ENCODE data around the gene PES1. TPM values are rescaled to one million over a fixed set of nuclear protein-coding genes. Genes with fewer than 3 reads are reported as not detected.
"Not testable (repeated sequence)": the region's sequence is repeated elsewhere in the genome, so short reads cannot be mapped to it uniquely, and the experiment has no call there.

PES1 gene
- total and polyA plus RNA-seq, 3 donors from 2014 or later = 80.3 to 99.4 (median 96.5) TPM

DNA sequence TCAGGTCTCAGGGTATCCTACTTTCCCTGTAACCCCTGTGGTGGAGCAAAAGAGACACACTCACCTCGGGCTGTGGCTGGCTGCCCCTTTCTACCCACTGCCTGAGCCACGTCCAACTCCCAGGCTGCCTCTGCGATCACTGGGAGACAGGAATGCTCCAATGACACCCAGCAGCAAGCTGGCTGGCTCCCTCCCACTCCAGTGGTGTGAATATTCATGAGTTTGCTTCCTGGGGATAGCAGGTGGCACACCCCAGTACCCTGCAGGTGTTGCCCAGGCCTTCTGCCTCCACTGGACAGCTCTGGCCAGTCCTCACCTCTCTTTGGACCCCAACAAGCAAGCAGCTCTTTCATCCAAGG lies 27.0 kb downstream of the PES1 start:
- 43 to 46% methylated on average over 3 of the region's 3 CpGs for WGBS, 2 donors
- H3K27ac ChIP-seq = no peak overlapping the region
- intact Hi-C loops (cut with DNase I; ENCODE audit: low total_unique reads) = no loop called here
- H3K9me3 ChIP-seq = no peaks in the 10 kb centered on the region
- no peaks in the 10 kb centered on the region for H3K27me3 ChIP-seq
- TF ChIP-seq POLR2A (IDR thresholded peaks at IDR 0.05) = no peak
- TF ChIP-seq, protein P1, sequence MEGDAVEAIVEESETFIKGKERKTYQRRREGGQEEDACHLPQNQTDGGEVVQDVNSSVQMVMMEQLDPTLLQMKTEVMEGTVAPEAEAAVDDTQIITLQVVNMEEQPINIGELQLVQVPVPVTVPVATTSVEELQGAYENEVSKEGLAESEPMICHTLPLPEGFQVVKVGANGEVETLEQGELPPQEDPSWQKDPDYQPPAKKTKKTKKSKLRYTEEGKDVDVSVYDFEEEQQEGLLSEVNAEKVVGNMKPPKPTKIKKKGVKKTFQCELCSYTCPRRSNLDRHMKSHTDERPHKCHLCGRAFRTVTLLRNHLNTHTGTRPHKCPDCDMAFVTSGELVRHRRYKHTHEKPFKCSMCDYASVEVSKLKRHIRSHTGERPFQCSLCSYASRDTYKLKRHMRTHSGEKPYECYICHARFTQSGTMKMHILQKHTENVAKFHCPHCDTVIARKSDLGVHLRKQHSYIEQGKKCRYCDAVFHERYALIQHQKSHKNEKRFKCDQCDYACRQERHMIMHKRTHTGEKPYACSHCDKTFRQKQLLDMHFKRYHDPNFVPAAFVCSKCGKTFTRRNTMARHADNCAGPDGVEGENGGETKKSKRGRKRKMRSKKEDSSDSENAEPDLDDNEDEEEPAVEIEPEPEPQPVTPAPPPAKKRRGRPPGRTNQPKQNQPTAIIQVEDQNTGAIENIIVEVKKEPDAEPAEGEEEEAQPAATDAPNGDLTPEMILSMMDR (IDR thresholded peaks at IDR 0.05) = no peak
- no peaks in the 10 kb centered on the region for H3K36me3 ChIP-seq (ENCODE audit: low read depth, missing control alignments)
- peaks cover 4% of the 10 kb centered on the region for H3K4me1 ChIP-seq
- no peak for DNase-seq
- no peak overlapping the region for H3K4me3 ChIP-seq

DNA sequence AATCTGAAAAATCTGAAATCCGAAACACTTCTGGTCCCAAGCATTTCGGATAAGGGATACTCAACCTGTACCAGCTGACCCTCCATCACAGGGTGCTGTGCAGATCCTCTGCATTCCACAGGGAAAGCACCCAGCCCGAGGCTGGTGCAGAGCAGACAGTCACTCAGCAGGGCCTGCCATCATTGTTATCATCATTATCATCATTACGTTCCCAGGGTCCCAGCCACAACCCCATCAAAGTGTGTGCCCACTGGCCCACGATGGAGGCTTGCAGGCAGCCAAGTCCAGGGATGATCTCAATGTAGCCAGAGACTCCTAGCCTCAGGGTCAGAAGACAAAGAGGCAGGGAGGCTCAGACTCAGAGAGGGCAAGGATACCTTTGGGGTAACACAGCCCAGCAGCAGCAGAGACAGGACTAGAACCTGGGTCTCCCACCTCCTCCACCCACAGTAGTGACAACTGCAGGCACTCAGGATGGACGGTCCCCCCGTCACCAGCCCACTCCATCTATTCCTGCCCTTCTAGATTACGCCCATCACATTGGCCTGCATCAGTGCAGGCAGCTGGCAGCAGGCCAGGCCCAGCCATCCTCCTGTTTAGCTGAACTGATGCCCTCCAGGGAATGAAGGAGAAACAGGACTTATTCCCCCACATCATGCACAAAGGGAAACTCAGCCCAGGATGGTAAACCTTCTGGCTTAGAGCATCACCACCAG lies 27.5 kb downstream of the PES1 start:
- DNase-seq = no peak

DNA sequence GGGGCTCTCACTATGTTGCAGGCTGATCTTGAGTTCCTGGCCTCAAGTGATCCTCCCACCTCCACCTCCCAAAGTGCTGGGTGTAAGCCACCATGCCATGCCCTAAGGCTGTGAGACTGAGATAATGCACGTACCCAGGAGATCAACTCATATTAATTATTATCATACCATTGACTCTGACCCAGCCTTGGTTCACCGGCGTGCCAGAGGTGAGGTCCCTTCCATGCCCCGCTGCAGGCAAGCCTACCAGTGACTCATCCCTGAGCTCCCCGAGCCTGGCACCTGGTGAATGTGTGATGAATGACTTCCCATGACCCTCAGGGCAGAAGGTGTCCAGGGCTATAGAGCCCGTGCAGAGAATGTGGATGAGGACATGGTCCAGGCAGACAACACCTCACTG lies 29.3 kb downstream of the PES1 start:
- no peaks in the 10 kb centered on the region for H3K36me3 ChIP-seq (ENCODE audit: low read depth, missing control alignments)
- intact Hi-C loops (cut with DNase I; ENCODE audit: low total_unique reads) = no loop called here
- no peak for DNase-seq
- H3K27me3 ChIP-seq = no peaks in the 10 kb centered on the region
- WGBS, 2 donors = 80 to 83% methylated on average over 6 of the region's 6 CpGs
- H3K9me3 ChIP-seq = no peaks in the 10 kb centered on the region
- no peak overlapping the region for H3K4me3 ChIP-seq
- H3K27ac ChIP-seq = no peak overlapping the region
- TF ChIP-seq POLR2A (IDR thresholded peaks at IDR 0.05) = no peak
- TF ChIP-seq, protein P1 (IDR thresholded peaks at IDR 0.05) = no peak
- peaks cover 7% of the 10 kb centered on the region for H3K4me1 ChIP-seq

More for the DNA sequence above, 27.5 kb downstream of the PES1 start:
- H3K36me3 ChIP-seq (ENCODE audit: low read depth, missing control alignments) = no peaks in the 10 kb centered on the region
- H3K9me3 ChIP-seq = no peaks in the 10 kb centered on the region
- TF ChIP-seq, protein P1 (IDR thresholded peaks at IDR 0.05) = no peak
- TF ChIP-seq POLR2A (IDR thresholded peaks at IDR 0.05) = no peak
- peaks cover 7% of the 10 kb centered on the region for H3K4me1 ChIP-seq
- intact Hi-C loops (cut with DNase I; ENCODE audit: low total_unique reads) = no loop called here
- no peak overlapping the region for H3K27ac ChIP-seq
- H3K4me3 ChIP-seq = no peak overlapping the region
- WGBS, 2 donors = 70 to 78% methylated on average over 8 of the region's 8 CpGs
- H3K27me3 ChIP-seq = no peaks in the 10 kb centered on the region

DNA sequence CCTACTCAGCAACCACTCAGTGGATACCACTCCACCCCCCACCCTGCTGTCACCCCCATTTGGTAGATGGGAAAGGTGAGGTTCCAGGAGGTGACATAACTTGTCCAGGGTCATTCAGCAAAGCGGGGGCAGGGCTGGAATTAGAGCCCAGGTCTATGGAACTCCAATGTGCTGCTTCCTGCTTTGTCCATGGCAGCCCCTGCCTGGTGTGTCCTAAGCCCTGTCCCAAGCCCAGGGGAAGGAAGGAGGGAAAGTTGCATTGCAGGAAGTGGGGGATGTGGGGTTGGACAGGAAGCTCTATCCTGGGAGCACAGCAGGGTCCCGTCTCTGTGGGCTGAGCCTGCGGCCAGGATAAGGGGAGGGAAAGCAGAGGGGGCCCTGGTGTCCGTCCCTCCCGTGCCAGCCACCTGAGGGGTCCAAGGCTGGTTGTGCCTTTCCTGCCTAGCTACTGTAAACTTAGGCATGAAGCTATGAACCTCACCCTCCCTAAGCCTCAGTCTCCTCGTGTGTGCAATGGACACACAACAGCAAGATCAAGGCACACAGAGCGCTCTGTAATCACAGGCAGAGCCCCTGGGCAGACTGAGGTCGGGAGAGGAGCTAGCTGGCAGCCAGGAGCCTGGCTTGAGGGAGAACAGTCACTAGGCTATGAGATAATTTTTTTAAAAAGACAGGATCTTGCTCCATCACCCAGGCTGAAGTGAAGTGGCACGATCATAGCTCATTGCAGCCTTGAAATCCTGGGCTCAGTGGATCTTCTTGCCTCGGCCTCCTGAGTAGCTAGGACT lies 30.1 kb downstream of the PES1 start:
- TF ChIP-seq, protein P1 (IDR thresholded peaks at IDR 0.05) = no peak
- no peak for TF ChIP-seq POLR2A (IDR thresholded peaks at IDR 0.05)
- Histone ChIP-seq H3K4me1 (peaks cover 7% of the 10 kb centered on the region), H3K27me3 (no peaks in the 10 kb centered on the region), H3K9me3 (no peaks in the 10 kb centered on the region), H3K36me3 (ENCODE audit: low read depth, missing control alignments) (no peaks in the 10 kb centered on the region), H3K4me3 (no peak overlapping the region), H3K27ac (no peak overlapping the region)
- WGBS, 2 donors = 71 to 74% methylated on average over 6 to 10 of the region's 10 CpGs
- no peak for DNase-seq
- intact Hi-C loops (cut with DNase I; ENCODE audit: low total_unique reads) = no loop called here

DNA sequence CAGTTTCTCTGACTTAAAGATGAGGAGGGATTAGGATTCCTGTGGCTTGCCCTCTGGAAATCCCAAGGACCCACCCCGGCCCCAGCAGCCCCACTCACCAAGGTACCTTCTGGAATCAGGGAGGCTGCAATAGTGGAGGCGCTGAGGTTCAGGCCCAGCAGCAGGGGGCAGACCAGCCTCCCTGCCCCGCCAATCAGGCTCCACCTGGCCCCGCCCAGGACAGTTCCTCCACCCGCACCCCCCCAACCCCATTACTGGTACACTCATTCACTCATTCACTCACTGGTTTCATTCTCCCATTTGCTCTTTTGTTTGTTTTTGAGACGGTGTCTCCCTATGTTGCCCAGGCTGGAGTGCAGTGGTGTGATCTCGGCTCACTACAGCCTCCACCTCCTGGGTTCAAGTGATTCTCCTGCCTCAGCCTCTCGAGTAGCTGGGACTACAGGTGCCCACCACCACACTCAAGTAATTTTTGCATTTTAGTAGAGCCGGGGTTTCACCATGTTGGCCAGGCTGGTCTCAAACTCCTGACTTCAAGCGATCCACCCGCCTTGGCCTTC lies 31.0 kb downstream of the PES1 start:
- WGBS, 2 donors = 92 to 96% methylated on average over 11 of the region's 11 CpGs
- H3K4me1 ChIP-seq; H3K9me3 ChIP-seq; H3K27ac ChIP-seq; H3K36me3 ChIP-seq (ENCODE audit: low read depth, missing control alignments); DNase-seq; intact Hi-C loops (cut with DNase I; ENCODE audit: low total_unique reads); H3K27me3 ChIP-seq; H3K4me3 ChIP-seq: not testable (repeated sequence)

Data from testis (tissue), 3 donors.